Gastrocnemius medialis (tissue), 4 donors: ENCODE results near the gene TTBK1. TPM values are rescaled to one million over a fixed set of nuclear protein-coding genes. Genes with fewer than 3 reads are reported as not detected.

Source experiments
- ATAC-seq, 2 donors: fragments of 150-250 bp; one replicate each; pipeline ENCODE4 v1.9.1; 2016
- DNase-seq, 2 donors: peaks; one replicate each; pipeline ENCODE4 v3.0.0-alpha.2; 2019
- H3K27ac ChIP-seq, 4 donors: fragments of 200-600 bp; sonication (generic); 1 replicate in 1 of 4; 2 replicates in 3 of 4; pipeline ENCODE4 v1.5.1; 2016 to 2018; ENCODE audit warnings: mild to moderate bottlenecking in 2 of 4, moderate library complexity in 1 of 4
- H3K27me3 ChIP-seq, 3 donors: fragments of 200-600 bp; sonication (generic) in 2 of 3; 1 replicate in 1 of 3; 2 replicates in 2 of 3; pipeline versions ENCODE4 v1.5.1 to v1.6.0; 2016 to 2019; ENCODE audit warnings: mild to moderate bottlenecking in 1 of 3, moderate library complexity in 1 of 3
- H3K36me3 ChIP-seq, 2 donors: fragments of 200-600 bp; sonication (generic) in 1 of 2; one replicate each; pipeline ENCODE4 v1.5.1; 2017 to 2018
- H3K4me1 ChIP-seq, 2 donors: fragments of 200-600 bp; sonication (generic) in 1 of 2; one replicate each; pipeline ENCODE4 v1.5.1; 2016 to 2017; ENCODE audit warnings: mild to moderate bottlenecking in 2 of 2
- H3K4me3 ChIP-seq, 4 donors: fragments of 200-600 bp; sonication (generic) in 3 of 4; 1 replicate in 1 of 4; 2 replicates in 3 of 4; pipeline ENCODE4 v1.5.1; 2016 to 2019; ENCODE audit warnings: mild to moderate bottlenecking in 2 of 4
- H3K9me3 ChIP-seq, 3 donors: fragments of 200-600 bp; sonication (generic) in 2 of 3; 1 replicate in 1 of 3; 2 replicates in 2 of 3; pipeline ENCODE4 v1.5.1; 2016 to 2019
- CTCF ChIP-seq, 5 experiments: fragments of 450-650 bp in 3 of 5; fragments of 200-600 bp in 2 of 5; sonication (generic) in 2 of 5; IDR thresholded peaks in 4 of 5; conservative IDR thresholded peaks in 1 of 5; 1 replicate in 4 of 5; 2 replicates in 1 of 5; pipeline ENCODE4 v1.5.1; 2016 to 2019; ENCODE audit warnings: antibody characterized with exemption in 5 of 5, mild to moderate bottlenecking in 3 of 5, moderate library complexity in 3 of 5
- POLR2A ChIP-seq, 2 donors: fragments of 450-650 bp; IDR thresholded peaks; one replicate each; pipeline ENCODE4 v1.6.1; 2017; ENCODE audit warnings: antibody characterized with exemption in 2 of 2, mild to moderate bottlenecking in 2 of 2, moderate library complexity in 2 of 2
- in situ Hi-C, 4 donors: fragments of 200-750 bp; cut with MboI; loops; one replicate each; pipeline versions ENCODE4 v1.15.0 to v1.8.0; 2017; ENCODE audit warnings: low sequenced_read_pairs in 4 of 4
- intact Hi-C: fragments of 100-400 bp; cut with DNase I; formaldehyde crosslinking; loops from one replicate; pipeline ENCODE4 v1.15.1; 2023; ENCODE audit warnings: low total_unique reads
- total RNA-seq, 4 donors: library from RNA; depleted of rRNA; stranded (reverse); fragments of >200 nt; gene quantifications; one replicate each; pipeline versions ENCODE4 v1.1.0 to v1.2.3, GENCODE V29; 2016

The TTBK1 gene
- total RNA-seq, 4 donors from 2014 or later = 0.04 TPM; not detected in 3

GRCh38 chr6:43308990-43309477 lies 65.8 kb downstream of the TTBK1 start:
- Histone ChIP-seq H3K36me3 (no peaks in the 10 kb centered on the region), H3K4me1 (peaks cover 4 to 8% of the 10 kb centered on the region in 2 donors), H3K27ac (no peak overlapping the region), H3K4me3 (peak overlapping the region; percentile 14 to 54 (median 40)), H3K27me3 (peaks cover 8 to 22% (median 13%) of the 10 kb centered on the region in 3 donors), H3K9me3 (no peaks in the 10 kb centered on the region)
- DNase-seq (no peak), ATAC-seq (no peak)
- intact Hi-C loops = no loop called here
- in situ Hi-C loops = no loop called here
- no peak for TF ChIP-seq CTCF (IDR thresholded peaks at IDR 0.05 in 4 of 5, conservative IDR thresholded peaks at IDR 0.05 in 1 of 5)
- TF ChIP-seq POLR2A (IDR thresholded peaks at IDR 0.05) = no peak

GRCh38 chr6:43310134-43310533 lies 66.9 kb downstream of the TTBK1 start:
- ATAC-seq (no peak), DNase-seq (no peak)
- peaks cover 4 to 8% of the 10 kb centered on the region in 2 donors for H3K4me1 ChIP-seq
- no peak overlapping the region for H3K27ac ChIP-seq
- H3K9me3 ChIP-seq = no peaks in the 10 kb centered on the region
- no peak for TF ChIP-seq CTCF (IDR thresholded peaks at IDR 0.05 in 4 of 5, conservative IDR thresholded peaks at IDR 0.05 in 1 of 5)
- TF ChIP-seq POLR2A (IDR thresholded peaks at IDR 0.05) = no peak
- intact Hi-C loops = no loop called here
- in situ Hi-C loops = no loop called here
- peaks cover 8 to 22% (median 13%) of the 10 kb centered on the region in 3 donors for H3K27me3 ChIP-seq
- no peaks in the 10 kb centered on the region for H3K36me3 ChIP-seq
- no peak overlapping the region for H3K4me3 ChIP-seq

- H3K36me3 ChIP-seq = no peaks in the 10 kb centered on the region
- TF ChIP-seq POLR2A (IDR thresholded peaks at IDR 0.05) = no peak
- no peak for TF ChIP-seq CTCF (IDR thresholded peaks at IDR 0.05 in 4 of 5, conservative IDR thresholded peaks at IDR 0.05 in 1 of 5)
- DNase-seq (no peak), ATAC-seq (no peak)
- H3K27ac ChIP-seq = no peak overlapping the region
- H3K9me3 ChIP-seq = no peaks in the 10 kb centered on the region
- intact Hi-C loops (no loop called here), in situ Hi-C loops (no loop called here)
- H3K4me1 ChIP-seq = peaks cover 4 to 8% of the 10 kb centered on the region in 2 donors
- H3K4me3 ChIP-seq = no peak overlapping the region
- H3K27me3 ChIP-seq = peaks cover 8 to 22% (median 13%) of the 10 kb centered on the region in 3 donors
Observed at GRCh38 chr6:43310624-43311023, 67.3 kb downstream of the TTBK1 start.

GRCh38 chr6:43311666-43312065 lies 68.4 kb downstream of the TTBK1 start:
- TF ChIP-seq CTCF (IDR thresholded peaks at IDR 0.05 in 4 of 5, conservative IDR thresholded peaks at IDR 0.05 in 1 of 5) = no peak
- TF ChIP-seq POLR2A (IDR thresholded peaks at IDR 0.05) = no peak
- ATAC-seq (no peak), DNase-seq (no peak)
- Histone ChIP-seq H3K4me3 (no peak overlapping the region), H3K36me3 (no peaks in the 10 kb centered on the region), H3K4me1 (peaks cover 4 to 8% of the 10 kb centered on the region in 2 donors), H3K9me3 (no peaks in the 10 kb centered on the region), H3K27ac (no peak overlapping the region), H3K27me3 (peaks cover 7 to 22% (median 13%) of the 10 kb centered on the region in 3 donors)
- in situ Hi-C loops = no loop called here
- intact Hi-C loops = no loop called here

GRCh38 chr6:43313813-43314212 lies 70.5 kb downstream of the TTBK1 start:
- TF ChIP-seq POLR2A (IDR thresholded peaks at IDR 0.05) (no peak), CTCF (IDR thresholded peaks at IDR 0.05 in 4 of 5, conservative IDR thresholded peaks at IDR 0.05 in 1 of 5) (no peak)
- no peak overlapping the region for H3K27ac ChIP-seq
- H3K27me3 ChIP-seq = peaks cover 0 to 7% (median 7%) of the 10 kb centered on the region in 3 donors
- no peaks in the 10 kb centered on the region for H3K9me3 ChIP-seq
- intact Hi-C loops = no loop called here
- ATAC-seq (no peak), DNase-seq (no peak)
- peaks cover under 1 to 2% of the 10 kb centered on the region in 2 donors for H3K4me1 ChIP-seq
- no peaks in the 10 kb centered on the region for H3K36me3 ChIP-seq
- no peak overlapping the region for H3K4me3 ChIP-seq
- in situ Hi-C loops = no loop called here
